Stimulated activated naive B cell treated with anti-CD40 and anti-IgM and Interleukin-4, amounts not matched to agents 10 μg/mL and 1 μg/mL and 100 μg/mL, for 72 hours (primary cell): ENCODE data around the gene RLBP1.
"Not testable (repeated sequence)": the region's sequence is repeated elsewhere in the genome, so short reads cannot be mapped to it uniquely, and the experiment has no call there.

ENCODE experiments used
- ATAC-seq, 2 donors: fragments of 150-1000 bp; cut with Tn5 transposase; replicated peaks; 2 replicates each; pipeline ENCODE4 v1.10.0; 2021; ENCODE audit warnings: moderate library complexity in 1 of 2
- DNase-seq: peaks from one replicate; pipeline ENCODE4 v3.0.0; 2021
- H3K27ac Mint-ChIP-seq: one replicate; pipeline ENCODE4 v1.8.0; 2022; ENCODE audit warnings: mild to moderate bottlenecking, mixed read lengths
- H3K27me3 Mint-ChIP-seq, 2 donors: one replicate each; pipeline ENCODE4 v1.8.0; 2022; ENCODE audit warnings: mixed read lengths in 2 of 2
- H3K36me3 Mint-ChIP-seq, 2 donors: one replicate each; pipeline ENCODE4 v1.8.0; 2022; ENCODE audit warnings: mixed read lengths in 2 of 2, mild to moderate bottlenecking in 1 of 2
- H3K4me1 Mint-ChIP-seq, 2 donors: one replicate each; pipeline ENCODE4 v1.8.0; 2022; ENCODE audit warnings: mixed read lengths in 2 of 2, mild to moderate bottlenecking in 1 of 2
- H3K4me3 Mint-ChIP-seq, 2 donors: one replicate each; pipeline ENCODE4 v1.8.0; 2022; ENCODE audit warnings: mild to moderate bottlenecking in 2 of 2, mixed read lengths in 2 of 2, moderate library complexity in 1 of 2
- H3K9me3 Mint-ChIP-seq, 2 donors: one replicate each; pipeline ENCODE4 v1.8.0; 2022; ENCODE audit warnings: mixed read lengths in 2 of 2, mild to moderate bottlenecking in 1 of 2

The RLBP1 gene

DNA sequence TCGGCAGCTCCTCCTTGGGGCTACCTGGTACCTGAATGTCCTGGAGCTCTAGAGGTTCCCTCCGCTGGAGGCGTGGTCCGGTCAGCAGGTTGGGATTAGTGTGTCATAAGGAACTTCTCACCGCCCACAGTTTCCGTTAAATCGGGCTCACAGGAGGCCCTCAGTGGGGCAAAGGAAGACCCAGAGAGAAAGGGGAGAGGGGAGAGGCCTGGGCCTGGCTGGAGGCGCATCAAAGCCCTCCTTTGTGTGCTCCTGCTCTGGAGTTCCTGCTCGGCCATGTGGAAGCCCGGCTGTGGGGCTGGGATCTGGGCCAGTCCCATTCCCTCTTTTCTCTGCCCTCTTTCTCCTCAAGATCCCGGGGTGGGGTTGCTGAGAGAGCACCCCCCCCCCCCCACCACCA lies at the start of gene RLBP1:
Gene RLBP1, minus strand, starts transcription at position 37 of the 400 bp plus-strand sequence. CDS start 2,604 bp downstream, outside the sequence.
- Mint-ChIP-seq H3K27ac (no peak within 1 kb of the TSS), H3K36me3 (no peaks in the 10 kb centered on the region), H3K9me3 (no peaks in the 10 kb centered on the region), H3K4me1 (no peaks in the 10 kb centered on the region), H3K4me3 (no peak within 1 kb of the TSS), H3K27me3 (peaks cover 5 to 14% of the 10 kb centered on the region in 2 donors)
- ATAC-seq (no peak), DNase-seq (no peak)

DNA sequence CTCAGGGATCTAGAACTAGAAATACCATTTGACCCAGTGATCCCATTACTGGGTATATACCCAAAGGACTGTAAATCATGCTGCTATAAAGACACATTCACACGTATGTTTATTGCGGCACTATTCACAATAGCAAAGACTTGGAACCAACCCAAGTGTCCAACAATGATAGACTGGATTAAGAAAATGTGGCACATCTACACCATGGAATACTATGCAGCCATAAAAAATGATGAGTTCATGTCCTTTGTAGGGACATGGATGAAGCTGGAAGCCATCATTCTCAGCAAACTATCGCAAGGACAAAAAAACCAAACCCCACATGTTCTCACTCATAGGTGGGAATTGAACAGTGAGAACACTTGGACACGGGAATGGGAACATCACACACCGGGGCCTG lies 28.8 kb upstream of the RLBP1 start:
- DNase-seq, H3K4me3 Mint-ChIP-seq, H3K9me3 Mint-ChIP-seq, H3K27me3 Mint-ChIP-seq, H3K4me1 Mint-ChIP-seq, ATAC-seq, H3K27ac Mint-ChIP-seq: not testable (repeated sequence)
- peaks cover 12 to 13% of the 10 kb centered on the region in 2 donors for H3K36me3 Mint-ChIP-seq

DNA sequence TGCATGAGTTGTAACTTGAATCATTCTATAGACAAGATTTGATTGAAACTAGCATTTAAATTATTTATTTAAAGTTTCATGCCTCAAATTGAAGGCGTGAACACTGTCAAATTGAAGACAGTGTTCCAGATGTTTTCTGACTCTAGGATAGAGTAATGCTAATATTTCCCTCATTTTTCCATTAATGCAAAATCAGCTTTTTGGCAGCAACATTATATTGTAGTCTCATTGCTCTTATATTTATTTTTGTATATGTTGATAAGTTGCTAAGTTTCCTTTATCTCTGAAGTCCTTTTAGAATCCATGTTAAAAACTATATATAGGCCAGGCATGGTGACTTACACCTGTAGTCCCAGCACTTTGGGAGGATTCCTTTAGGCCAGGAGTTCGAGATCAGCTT lies 27.2 kb upstream of the RLBP1 start:
- Mint-ChIP-seq H3K4me1 (peaks cover 14 to 15% of the 10 kb centered on the region in 2 donors), H3K4me3 (no peak overlapping the region), H3K9me3 (no peaks in the 10 kb centered on the region), H3K36me3 (peaks cover 9 to 11% of the 10 kb centered on the region in 2 donors), H3K27ac (no peak overlapping the region), H3K27me3 (no peaks in the 10 kb centered on the region)
- DNase-seq (no peak), ATAC-seq (no peak)

DNA sequence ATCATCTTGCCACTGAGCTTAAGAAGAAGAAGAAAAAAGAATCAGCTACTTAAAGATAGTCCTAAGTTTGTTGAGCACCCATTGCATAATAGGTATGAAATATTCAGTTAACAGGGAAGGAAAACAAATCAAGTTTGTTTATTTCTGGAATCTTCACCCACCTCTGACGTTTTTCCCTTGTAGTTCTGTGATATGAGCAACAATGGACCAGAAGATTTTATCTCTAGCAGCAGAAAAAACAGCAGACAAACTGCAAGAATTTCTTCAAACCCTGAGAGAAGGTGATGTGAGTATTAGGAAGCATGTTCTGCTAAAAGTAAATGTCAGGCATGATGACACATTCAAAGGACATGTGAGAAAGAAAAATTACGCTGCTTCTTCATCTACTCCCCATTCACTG lies 26.1 kb upstream of the RLBP1 start:
- no peak overlapping the region for H3K4me3 Mint-ChIP-seq

DNA sequence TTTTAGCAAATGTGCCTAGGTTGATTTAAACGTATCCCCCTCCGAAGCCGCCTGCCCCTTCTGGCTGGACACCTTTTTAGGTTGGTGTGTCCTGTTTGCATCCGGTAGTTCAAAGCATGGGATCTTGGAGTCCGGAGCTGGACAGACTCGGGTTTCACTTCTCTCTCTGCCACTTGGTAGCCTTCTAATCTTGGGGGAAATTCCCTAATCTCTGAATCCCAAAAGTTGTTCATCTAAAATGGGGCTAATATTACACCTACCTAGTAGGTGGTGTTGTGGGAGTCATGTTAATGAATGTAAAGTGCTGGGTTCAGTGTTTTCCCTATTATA lies 23.2 kb upstream of the RLBP1 start:
- H3K36me3 Mint-ChIP-seq, result peaks cover 4 to 9% of the 10 kb centered on the region in 2 donors
- H3K4me1 Mint-ChIP-seq, result peaks cover 19 to 23% of the 10 kb centered on the region in 2 donors
- no peaks in the 10 kb centered on the region for H3K27me3 Mint-ChIP-seq
- H3K4me3 Mint-ChIP-seq, result peak overlapping the region; percentile 88 to 89
- ATAC-seq, result no peak
- peak overlapping the region; percentile 83 for H3K27ac Mint-ChIP-seq
- no peaks in the 10 kb centered on the region for H3K9me3 Mint-ChIP-seq
- no peak for DNase-seq

More for the DNA sequence above, 26.1 kb upstream of the RLBP1 start:
- DNase-seq (no peak), ATAC-seq (no peak)
- Mint-ChIP-seq H3K27me3 (no peaks in the 10 kb centered on the region), H3K9me3 (no peaks in the 10 kb centered on the region), H3K36me3 (peaks cover 9% of the 10 kb centered on the region in 2 donors), H3K27ac (no peak overlapping the region), H3K4me1 (peaks cover 19 to 23% of the 10 kb centered on the region in 2 donors)

DNA sequence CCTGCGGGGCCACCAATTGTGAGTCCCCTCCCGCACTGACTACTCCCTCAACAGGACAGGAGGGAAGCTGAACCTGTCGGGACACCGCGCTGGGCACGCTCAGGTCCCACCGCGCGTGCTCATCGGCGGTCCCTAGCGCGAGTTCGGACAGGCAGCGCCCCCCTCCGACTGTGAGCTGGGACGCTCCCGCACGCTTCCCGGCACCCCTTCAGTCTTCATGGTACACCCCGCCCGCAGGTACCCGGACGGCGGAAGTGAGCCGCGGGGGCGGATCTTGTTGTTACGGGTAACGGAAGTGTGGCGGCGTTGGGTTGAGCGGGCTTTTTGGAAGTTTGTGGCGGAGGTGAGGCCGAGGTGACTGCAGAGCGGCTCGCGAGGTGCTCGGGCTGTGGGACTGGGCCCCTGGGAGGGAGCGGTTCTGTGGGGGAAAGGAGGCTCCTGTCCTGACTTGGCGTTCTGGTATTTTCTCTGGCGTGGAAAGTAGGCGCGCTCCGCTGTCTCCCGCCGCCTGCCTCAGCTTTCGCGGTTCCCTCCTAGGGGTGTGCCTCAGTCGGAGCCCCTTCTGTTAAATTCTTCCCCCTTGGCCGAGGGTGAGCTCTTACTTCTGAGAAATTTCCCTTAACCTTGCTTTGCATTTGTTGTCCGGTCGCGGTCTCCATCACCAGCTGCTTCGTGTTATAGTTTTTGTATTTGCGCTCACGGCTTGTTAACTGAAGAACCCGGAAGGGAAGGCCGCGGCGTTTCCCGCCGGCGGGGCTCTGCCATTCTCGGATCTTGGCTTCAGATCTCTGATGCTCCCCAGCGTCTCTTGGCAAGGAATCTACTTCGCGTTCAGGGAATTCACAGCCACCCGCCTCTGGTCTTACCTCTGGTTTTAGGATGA lies 22.6 kb upstream of the RLBP1 start, which contains the start of gene FANCI:
Gene FANCI, plus strand, starts transcription at position 289 of the 883 bp plus-strand sequence. CDS start 3,669 bp downstream, outside the sequence.
- H3K27me3 Mint-ChIP-seq, result no peaks in the 10 kb centered on the region
- DNase-seq (peak; percentile 94), ATAC-seq (peak; percentile 96 to 98)
- H3K36me3 Mint-ChIP-seq, result peaks cover 2 to 9% of the 10 kb centered on the region in 2 donors
- H3K27ac Mint-ChIP-seq, result peak within 1 kb of the TSS; percentile 83
- H3K4me1 Mint-ChIP-seq, result peaks cover 19 to 23% of the 10 kb centered on the region in 2 donors
- no peaks in the 10 kb centered on the region for H3K9me3 Mint-ChIP-seq
- peak within 1 kb of the TSS; percentile 88 to 89 for H3K4me3 Mint-ChIP-seq

DNA sequence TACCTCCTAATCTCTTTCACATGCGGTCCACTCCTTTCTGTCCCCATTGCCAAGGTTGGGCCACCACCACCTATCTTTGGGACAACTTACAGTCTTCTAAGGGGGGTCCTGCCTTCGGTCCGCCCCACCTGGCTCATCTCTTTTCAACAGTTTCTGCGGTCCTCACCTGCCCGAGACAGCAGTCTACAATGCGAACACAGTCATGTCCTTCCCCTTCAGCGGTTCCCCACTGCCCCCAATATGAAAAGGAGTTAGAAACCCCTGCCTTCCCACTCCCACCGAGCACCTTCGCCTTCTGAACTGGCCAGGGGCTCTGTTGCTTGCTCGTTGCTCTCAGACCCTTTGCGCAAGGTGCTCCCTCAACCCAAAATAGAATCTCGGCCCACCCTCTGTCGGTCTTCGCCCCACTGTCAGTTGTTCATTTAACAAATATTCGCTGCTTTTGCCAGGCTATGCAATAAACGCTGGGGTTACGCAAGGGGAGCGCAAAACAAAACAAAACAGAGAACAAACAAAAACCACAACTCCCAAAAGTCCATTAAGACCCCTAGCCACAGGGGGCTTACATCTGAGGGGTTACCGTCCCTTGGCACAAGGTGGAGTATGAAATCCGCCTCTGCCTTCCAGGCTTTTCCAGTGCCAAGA lies 21.8 kb upstream of the RLBP1 start:
- peaks cover 19 to 23% of the 10 kb centered on the region in 2 donors for H3K4me1 Mint-ChIP-seq
- H3K36me3 Mint-ChIP-seq, result peaks cover 1 to 7% of the 10 kb centered on the region in 2 donors
- H3K9me3 Mint-ChIP-seq, result no peaks in the 10 kb centered on the region
- ATAC-seq (no peak), DNase-seq (no peak)
- no peaks in the 10 kb centered on the region for H3K27me3 Mint-ChIP-seq
- H3K27ac Mint-ChIP-seq, result no peak overlapping the region
- peak overlapping the region; percentile 88 to 89 for H3K4me3 Mint-ChIP-seq

DNA sequence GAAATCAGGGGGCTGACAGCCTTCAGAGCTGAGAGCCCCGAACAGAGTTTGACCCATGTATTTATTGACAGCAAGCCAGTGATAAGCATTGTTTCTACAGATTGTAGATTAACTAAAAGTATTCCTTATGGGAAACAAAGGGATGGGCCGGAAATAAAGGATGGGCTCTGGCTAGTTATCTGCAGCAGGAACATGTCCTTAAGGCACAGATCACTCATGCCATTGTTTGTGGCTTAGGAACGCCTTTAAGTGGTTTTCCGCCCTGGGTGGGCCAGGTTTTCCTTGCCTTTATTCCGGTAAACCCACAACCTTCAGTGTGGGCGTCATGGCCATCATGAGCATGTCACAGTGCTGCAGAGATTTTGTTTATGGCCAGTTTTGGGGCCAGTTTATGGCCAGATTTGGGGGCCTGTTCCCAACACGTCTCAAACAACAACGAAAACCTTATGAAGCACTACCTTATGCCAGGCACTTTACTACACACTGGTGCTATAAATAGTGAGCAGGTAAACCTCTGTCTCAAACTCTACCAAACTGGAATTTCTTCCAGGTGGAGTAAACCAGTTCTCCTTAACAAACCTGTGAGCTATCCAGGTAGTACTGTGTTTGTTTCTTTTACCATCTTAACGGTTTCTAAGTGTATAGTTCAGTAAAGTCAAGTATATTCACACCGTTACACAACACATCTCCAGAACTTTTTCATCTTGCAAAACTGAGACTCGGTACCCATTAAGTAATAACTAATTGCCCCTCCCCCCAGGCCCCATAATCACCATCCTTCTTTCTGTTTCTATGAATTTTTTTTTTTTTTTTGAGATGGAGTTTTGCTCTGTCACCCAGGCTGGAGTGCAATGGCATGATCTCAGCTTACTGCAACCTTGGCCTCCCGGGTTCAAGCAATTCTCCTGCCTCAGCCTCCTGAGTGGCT lies 18.8 kb upstream of the RLBP1 start:
- DNase-seq, H3K4me3 Mint-ChIP-seq, H3K9me3 Mint-ChIP-seq, H3K36me3 Mint-ChIP-seq, H3K27ac Mint-ChIP-seq, ATAC-seq, H3K27me3 Mint-ChIP-seq: not testable (repeated sequence)
- H3K4me1 Mint-ChIP-seq, result peaks cover 9 to 18% of the 10 kb centered on the region in 2 donors

DNA sequence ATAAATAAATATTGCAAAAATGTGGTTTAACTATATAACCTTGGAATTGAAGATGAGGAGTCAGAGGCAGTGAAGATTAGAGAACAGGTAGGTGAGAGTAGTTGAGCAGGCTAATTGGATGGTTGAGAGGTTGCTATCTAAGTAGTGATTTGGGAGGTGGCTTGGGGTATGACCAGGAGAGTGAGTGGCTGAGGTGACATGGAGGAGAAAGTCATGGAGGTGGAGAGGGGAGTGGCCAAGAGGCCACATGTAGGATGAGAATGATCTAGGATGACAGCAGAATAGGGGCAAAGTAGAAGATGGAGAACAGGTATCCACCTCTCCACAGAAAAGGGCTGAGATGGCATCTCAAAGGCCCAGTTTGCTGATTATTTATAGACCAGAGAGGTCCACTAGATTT lies 10.5 kb upstream of the RLBP1 start:
- DNase-seq (no peak), ATAC-seq (no peak)
- Mint-ChIP-seq H3K27me3 (peaks cover 24 to 33% of the 10 kb centered on the region in 2 donors), H3K27ac (no peak overlapping the region), H3K4me1 (no peaks in the 10 kb centered on the region), H3K9me3 (no peaks in the 10 kb centered on the region), H3K36me3 (no peaks in the 10 kb centered on the region), H3K4me3 (no peak overlapping the region)

DNA sequence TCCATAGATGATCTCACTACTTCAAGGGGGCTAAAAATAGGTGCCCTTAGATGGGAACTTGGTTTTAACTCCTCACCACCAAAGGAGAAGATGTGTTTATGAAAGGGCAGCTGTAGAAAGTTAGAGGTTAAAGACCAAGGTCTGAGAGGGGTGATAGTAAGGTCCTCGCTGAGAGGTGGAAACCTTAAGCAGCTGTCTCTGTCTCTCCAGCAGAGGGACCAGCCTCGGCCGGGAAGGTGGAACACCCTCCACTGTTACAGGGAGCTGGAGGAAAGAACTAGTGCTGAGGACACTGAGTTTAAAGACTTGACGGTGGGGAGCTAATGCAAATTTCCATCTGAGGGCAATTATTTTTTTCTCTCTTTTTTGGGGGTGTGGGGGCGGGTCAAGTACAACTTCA lies 8.9 kb upstream of the RLBP1 start:
- DNase-seq (no peak), ATAC-seq (no peak)
- no peak overlapping the region for H3K27ac Mint-ChIP-seq
- H3K4me1 Mint-ChIP-seq, result no peaks in the 10 kb centered on the region
- H3K9me3 Mint-ChIP-seq, result no peaks in the 10 kb centered on the region
- no peaks in the 10 kb centered on the region for H3K36me3 Mint-ChIP-seq
- H3K4me3 Mint-ChIP-seq, result no peak overlapping the region
- peaks cover 24 to 30% of the 10 kb centered on the region in 2 donors for H3K27me3 Mint-ChIP-seq

DNA sequence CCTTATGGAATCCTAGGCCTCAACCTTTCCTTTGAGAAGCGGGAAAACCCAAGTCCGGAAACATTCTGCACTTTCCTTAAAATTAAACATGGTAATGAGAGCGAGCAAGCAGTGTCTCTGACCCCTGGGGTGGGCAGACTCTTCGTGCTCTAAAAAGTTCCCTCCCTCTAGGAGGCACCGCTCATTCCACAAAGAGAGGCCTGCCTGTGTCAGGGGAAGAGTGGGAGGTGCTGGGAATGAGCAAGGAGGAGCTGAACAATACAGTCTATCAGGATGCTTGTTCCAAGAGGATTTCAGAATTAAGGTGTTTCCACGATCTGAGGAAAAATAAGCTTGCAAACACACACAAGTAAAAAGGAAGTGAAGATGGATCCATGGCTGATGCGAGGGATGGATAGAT lies 6.0 kb upstream of the RLBP1 start:
- no peaks in the 10 kb centered on the region for H3K9me3 Mint-ChIP-seq
- H3K27me3 Mint-ChIP-seq, result peaks cover 24 to 28% of the 10 kb centered on the region in 2 donors
- H3K4me1 Mint-ChIP-seq, result no peaks in the 10 kb centered on the region
- ATAC-seq (no peak), DNase-seq (no peak)
- no peaks in the 10 kb centered on the region for H3K36me3 Mint-ChIP-seq
- H3K27ac Mint-ChIP-seq, result no peak overlapping the region
- no peak overlapping the region for H3K4me3 Mint-ChIP-seq

DNA sequence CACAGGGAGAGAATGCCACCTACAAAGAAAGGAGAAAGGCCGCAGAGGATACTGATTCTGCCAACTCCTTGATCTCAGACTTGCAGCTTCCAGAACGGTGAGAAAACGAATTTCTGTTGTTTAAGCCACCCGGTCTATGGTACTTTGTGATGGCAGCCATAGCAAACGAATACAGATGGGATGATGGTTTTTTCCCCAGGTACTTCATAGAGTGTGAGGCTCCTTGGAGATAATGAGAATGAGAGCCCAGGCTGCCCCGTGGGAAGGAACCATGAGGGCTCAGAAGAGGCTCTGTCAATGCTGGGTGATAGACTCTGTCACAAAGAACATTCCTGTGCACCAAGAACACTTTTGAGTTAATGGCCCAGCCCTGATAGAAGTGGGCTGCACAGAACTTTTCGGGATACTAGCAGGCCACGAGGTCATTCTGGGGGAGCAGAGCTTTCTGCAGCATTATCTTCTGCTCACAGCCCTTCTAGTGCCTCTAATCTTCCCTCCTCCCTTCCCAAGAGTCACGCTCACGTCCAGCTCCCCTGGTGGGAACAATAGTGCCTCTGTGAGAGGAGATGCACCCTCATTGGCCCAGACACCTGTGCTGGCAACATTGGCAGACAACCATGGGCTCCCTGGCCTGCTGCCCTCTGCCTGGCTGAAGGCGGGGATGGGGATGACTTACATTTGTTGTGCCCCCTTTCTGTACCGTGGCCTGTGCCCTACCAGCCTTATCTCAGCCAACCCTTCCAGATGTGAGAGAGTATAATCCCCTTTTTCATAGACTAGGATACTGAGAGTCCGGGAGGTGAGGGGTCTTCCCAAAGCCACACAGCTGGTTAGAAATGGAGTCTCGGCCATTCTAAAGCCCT lies 5.2 kb upstream of the RLBP1 start:
- ATAC-seq, result no peak
- no peak overlapping the region for H3K27ac Mint-ChIP-seq
- no peaks in the 10 kb centered on the region for H3K4me1 Mint-ChIP-seq
- H3K4me3 Mint-ChIP-seq, result no peak overlapping the region
- H3K36me3 Mint-ChIP-seq, result no peaks in the 10 kb centered on the region
- H3K27me3 Mint-ChIP-seq, result peaks cover 20 to 25% of the 10 kb centered on the region in 2 donors
- H3K9me3 Mint-ChIP-seq, result no peaks in the 10 kb centered on the region
- DNase-seq, result no peak

DNA sequence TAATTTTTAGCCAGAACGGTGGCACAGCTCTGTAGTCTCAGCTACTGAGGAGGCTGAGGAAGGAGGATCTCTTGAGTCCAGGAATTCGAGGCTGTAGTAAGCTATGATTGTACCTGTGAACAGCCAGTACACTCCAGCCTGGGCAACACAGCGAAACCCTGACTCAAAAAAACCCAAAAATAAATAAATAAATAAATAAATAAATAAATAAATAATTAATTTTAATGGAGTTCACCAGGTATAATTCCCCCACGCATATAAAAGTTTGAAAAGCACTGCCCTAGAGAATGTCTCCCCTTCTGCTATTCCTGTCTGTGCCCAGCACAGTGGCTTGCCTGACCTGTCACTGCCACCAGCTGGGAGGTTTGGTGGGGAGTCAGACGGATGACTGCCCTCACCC lies 4.2 kb upstream of the RLBP1 start:
- DNase-seq, result no peak

More for the DNA sequence above, 4.2 kb upstream of the RLBP1 start:
- Mint-ChIP-seq H3K27me3 (peaks cover 15 to 19% of the 10 kb centered on the region in 2 donors), H3K27ac (no peak overlapping the region), H3K36me3 (no peaks in the 10 kb centered on the region), H3K4me1 (no peaks in the 10 kb centered on the region), H3K4me3 (no peak overlapping the region), H3K9me3 (no peaks in the 10 kb centered on the region)
- no peak for ATAC-seq
